ENCODE measurements around the gene DOCK10. TPM values are rescaled to one million over a fixed set of nuclear protein-coding genes. Genes with fewer than 3 reads are reported as not detected.

Gene DOCK10
- total and polyA plus RNA-seq, 4 donors, result 7.6 to 81.8 (median 42.6) TPM

- no peak for DNase-seq
- no peak overlapping the region for H3K27ac ChIP-seq (ENCODE audit: low read depth in 1 of 2, low read length in 2 of 2)
- intact Hi-C loops (cut with DNase I), result no loop called here
- no peaks in the 10 kb centered on the region for H3K27me3 ChIP-seq (ENCODE audit: control insufficient read depth in 1 of 2, insufficient read depth in 2 of 2, low read length in 1 of 2)
- ATAC-seq (ENCODE audit: low FRiP score), result no peak
- WGBS, 2 donors, result 89 to 91% methylated on average over 7 of the region's 7 CpGs
- H3K36me3 ChIP-seq (ENCODE audit: control insufficient read depth in 1 of 2, insufficient read depth in 2 of 2, low read length in 1 of 2), result peaks cover 4 to 6% of the 10 kb centered on the region in 2 donors
- H3K9me3 ChIP-seq (ENCODE audit: control insufficient read depth, low read length), result no peaks in the 10 kb centered on the region
- H3K4me1 ChIP-seq (ENCODE audit: control insufficient read depth in 1 of 2, insufficient read depth in 2 of 2, low read length in 2 of 2), result no peaks in the 10 kb centered on the region
- no peak overlapping the region for H3K4me3 ChIP-seq (ENCODE audit: low read length in 2 of 2)
These were observed 261.4 kb downstream of the DOCK10 start for GRCh38 chr2:224780823-224781222.

DNA sequence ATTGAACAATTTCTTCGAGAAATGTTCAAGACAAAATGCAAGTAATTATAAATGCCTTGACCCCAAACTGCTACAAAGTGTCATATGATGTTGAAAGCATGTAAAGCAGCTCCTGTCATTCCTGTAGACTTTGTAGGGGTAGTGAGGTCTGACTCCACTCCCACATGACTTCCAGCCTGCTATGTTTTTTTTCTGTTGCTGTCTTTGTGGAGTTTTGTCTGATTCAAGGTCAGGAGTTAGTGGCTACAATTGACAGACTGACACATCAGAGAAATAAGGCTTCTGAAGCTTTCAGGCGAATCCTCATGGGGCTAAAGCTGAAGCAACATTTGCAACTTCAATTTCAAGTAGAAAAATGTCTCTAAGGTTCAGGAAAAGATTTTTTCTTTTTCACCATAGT lies 262.2 kb downstream of the DOCK10 start:
- H3K36me3 ChIP-seq (ENCODE audit: control insufficient read depth in 1 of 2, insufficient read depth in 2 of 2, low read length in 1 of 2), result peaks cover 4 to 6% of the 10 kb centered on the region in 2 donors
- no peak overlapping the region for H3K4me3 ChIP-seq (ENCODE audit: low read length in 2 of 2)
- intact Hi-C loops (cut with DNase I), result no loop called here
- H3K9me3 ChIP-seq (ENCODE audit: control insufficient read depth, low read length), result no peaks in the 10 kb centered on the region
- no peak for ATAC-seq (ENCODE audit: low FRiP score)
- H3K4me1 ChIP-seq (ENCODE audit: control insufficient read depth in 1 of 2, insufficient read depth in 2 of 2, low read length in 2 of 2), result no peaks in the 10 kb centered on the region
- DNase-seq, result no peak
- WGBS, 2 donors, result 62 to 77% methylated on average over 2 of the region's 2 CpGs
- no peak overlapping the region for H3K27ac ChIP-seq (ENCODE audit: low read depth in 1 of 2, low read length in 2 of 2)
- H3K27me3 ChIP-seq (ENCODE audit: control insufficient read depth in 1 of 2, insufficient read depth in 2 of 2, low read length in 1 of 2), result no peaks in the 10 kb centered on the region

GRCh38 chr2:224778474-224778877 lies 263.8 kb downstream of the DOCK10 start:
- H3K4me3 ChIP-seq (ENCODE audit: low read length in 2 of 2), result no peak overlapping the region
- peaks cover 6 to 7% of the 10 kb centered on the region in 2 donors for H3K36me3 ChIP-seq (ENCODE audit: control insufficient read depth in 1 of 2, insufficient read depth in 2 of 2, low read length in 1 of 2)
- intact Hi-C loops (cut with DNase I), result loop anchor here in 1 of 2 donors (5.0 kb wide), 1 partner anchor 421 kb away; no protein-coding TSS in a partner anchor
- no peaks in the 10 kb centered on the region for H3K4me1 ChIP-seq (ENCODE audit: control insufficient read depth in 1 of 2, insufficient read depth in 2 of 2, low read length in 2 of 2)
- no peaks in the 10 kb centered on the region for H3K27me3 ChIP-seq (ENCODE audit: control insufficient read depth in 1 of 2, insufficient read depth in 2 of 2, low read length in 1 of 2)
- H3K27ac ChIP-seq (ENCODE audit: low read depth in 1 of 2, low read length in 2 of 2), result no peak overlapping the region
- H3K9me3 ChIP-seq (ENCODE audit: control insufficient read depth, low read length), result no peaks in the 10 kb centered on the region
- 33 to 37% methylated on average over 3 of the region's 3 CpGs for WGBS, 2 donors
- DNase-seq (no peak), ATAC-seq (ENCODE audit: low FRiP score) (no peak)

- no peak for ATAC-seq (ENCODE audit: low FRiP score)
- H3K27me3 ChIP-seq (ENCODE audit: control insufficient read depth in 1 of 2, insufficient read depth in 2 of 2, low read length in 1 of 2), result no peaks in the 10 kb centered on the region
- H3K27ac ChIP-seq (ENCODE audit: low read depth in 1 of 2, low read length in 2 of 2), result no peak overlapping the region
- DNase-seq, result no peak
- H3K4me1 ChIP-seq (ENCODE audit: control insufficient read depth in 1 of 2, insufficient read depth in 2 of 2, low read length in 2 of 2), result no peaks in the 10 kb centered on the region
- intact Hi-C loops (cut with DNase I), result loop anchor here in 1 of 2 donors (5.0 kb wide), 1 partner anchor 420 kb away; no protein-coding TSS in a partner anchor
- H3K4me3 ChIP-seq (ENCODE audit: low read length in 2 of 2), result no peak overlapping the region
- peaks cover 8 to 9% of the 10 kb centered on the region in 2 donors for H3K36me3 ChIP-seq (ENCODE audit: control insufficient read depth in 1 of 2, insufficient read depth in 2 of 2, low read length in 1 of 2)
- no peaks in the 10 kb centered on the region for H3K9me3 ChIP-seq (ENCODE audit: control insufficient read depth, low read length)
- 89 to 92% methylated on average over 3 of the region's 3 CpGs for WGBS, 2 donors
These were observed 264.7 kb downstream of the DOCK10 start for GRCh38 chr2:224777559-224777930.

DNA sequence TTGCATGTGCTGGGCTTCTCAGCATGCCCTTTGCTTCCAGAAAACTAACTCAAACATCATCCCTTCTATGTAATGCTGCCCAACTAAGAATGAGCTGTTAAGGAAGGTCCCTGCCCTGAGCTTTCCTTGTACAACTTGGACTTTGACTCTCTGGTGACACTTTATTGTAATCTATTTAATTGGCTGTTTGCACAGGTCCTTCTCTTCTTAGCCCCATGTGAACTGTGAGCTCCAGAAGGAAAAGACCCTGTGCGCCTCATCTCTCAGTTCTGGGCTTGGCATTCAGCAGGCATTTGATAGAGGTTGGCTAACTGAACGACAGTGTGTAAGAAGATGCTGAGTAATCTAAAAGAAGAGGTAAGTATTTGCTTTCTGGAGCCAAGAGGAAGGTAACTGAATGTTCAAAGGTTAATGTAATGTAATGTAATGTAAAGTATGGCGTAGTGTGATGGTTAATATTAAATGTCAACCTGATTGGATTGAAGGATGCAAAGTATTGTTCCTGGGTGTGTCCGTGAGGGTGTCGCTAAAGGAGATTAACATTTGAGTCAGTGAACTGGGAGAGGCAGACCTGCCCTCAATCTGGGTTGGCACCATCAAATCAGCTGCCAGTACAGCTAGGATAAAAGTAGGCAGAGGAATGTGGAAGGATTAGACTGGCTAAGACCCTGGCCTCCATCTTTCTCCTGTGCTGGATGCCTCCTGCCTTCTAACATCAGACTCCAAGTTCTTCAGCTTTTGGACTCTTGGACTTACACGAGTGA lies 265.3 kb downstream of the DOCK10 start:
- H3K9me3 ChIP-seq (ENCODE audit: control insufficient read depth, low read length), result no peaks in the 10 kb centered on the region
- WGBS, 2 donors, result 91% methylated on average over 6 of the region's 6 CpGs
- no peaks in the 10 kb centered on the region for H3K4me1 ChIP-seq (ENCODE audit: control insufficient read depth in 1 of 2, insufficient read depth in 2 of 2, low read length in 2 of 2)
- no peak overlapping the region for H3K27ac ChIP-seq (ENCODE audit: low read depth in 1 of 2, low read length in 2 of 2)
- H3K27me3 ChIP-seq (ENCODE audit: control insufficient read depth in 1 of 2, insufficient read depth in 2 of 2, low read length in 1 of 2), result no peaks in the 10 kb centered on the region
- DNase-seq (no peak), ATAC-seq (ENCODE audit: low FRiP score) (no peak)
- intact Hi-C loops (cut with DNase I), result loop anchor here in 1 of 2 donors (5.0 kb wide), 1 partner anchor 420 kb away; no protein-coding TSS in a partner anchor
- no peak overlapping the region for H3K4me3 ChIP-seq (ENCODE audit: low read length in 2 of 2)
- H3K36me3 ChIP-seq (ENCODE audit: control insufficient read depth in 1 of 2, insufficient read depth in 2 of 2, low read length in 1 of 2), result peaks cover 8 to 11% of the 10 kb centered on the region in 2 donors

GRCh38 chr2:224775647-224776046 lies 266.6 kb downstream of the DOCK10 start:
- Histone ChIP-seq H3K4me1 (ENCODE audit: control insufficient read depth in 1 of 2, insufficient read depth in 2 of 2, low read length in 2 of 2) (no peaks in the 10 kb centered on the region), H3K27me3 (ENCODE audit: control insufficient read depth in 1 of 2, insufficient read depth in 2 of 2, low read length in 1 of 2) (no peaks in the 10 kb centered on the region), H3K36me3 (ENCODE audit: control insufficient read depth in 1 of 2, insufficient read depth in 2 of 2, low read length in 1 of 2) (peaks cover 8 to 15% of the 10 kb centered on the region in 2 donors), H3K9me3 (ENCODE audit: control insufficient read depth, low read length) (no peaks in the 10 kb centered on the region), H3K27ac (ENCODE audit: low read depth in 1 of 2, low read length in 2 of 2) (no peak overlapping the region), H3K4me3 (ENCODE audit: low read length in 2 of 2) (no peak overlapping the region)
- DNase-seq (no peak), ATAC-seq (ENCODE audit: low FRiP score) (no peak)
- intact Hi-C loops (cut with DNase I), result loop anchor here in 1 of 2 donors (5.0 kb wide), 1 partner anchor 418 kb away; no protein-coding TSS in a partner anchor
- WGBS, 2 donors, result 89 to 92% methylated on average over 1 of the region's 1 CpG

- Histone ChIP-seq H3K36me3 (ENCODE audit: control insufficient read depth in 1 of 2, insufficient read depth in 2 of 2, low read length in 1 of 2) (peaks cover 8 to 23% of the 10 kb centered on the region in 2 donors), H3K9me3 (ENCODE audit: control insufficient read depth, low read length) (no peaks in the 10 kb centered on the region), H3K27me3 (ENCODE audit: control insufficient read depth in 1 of 2, insufficient read depth in 2 of 2, low read length in 1 of 2) (no peaks in the 10 kb centered on the region), H3K27ac (ENCODE audit: low read depth in 1 of 2, low read length in 2 of 2) (no peak overlapping the region), H3K4me1 (ENCODE audit: control insufficient read depth in 1 of 2, insufficient read depth in 2 of 2, low read length in 2 of 2) (no peaks in the 10 kb centered on the region), H3K4me3 (ENCODE audit: low read length in 2 of 2) (no peak overlapping the region)
- ATAC-seq (ENCODE audit: low FRiP score) (no peak), DNase-seq (no peak)
- intact Hi-C loops (cut with DNase I), result loop anchor here in 1 of 2 donors (5.0 kb wide), 1 partner anchor 417 kb away; no protein-coding TSS in a partner anchor
- WGBS, 2 donors, result 96 to 97% methylated on average over 15 of the region's 15 CpGs
These were observed 267.5 kb downstream of the DOCK10 start for GRCh38 chr2:224774735-224775134.

- intact Hi-C loops (cut with DNase I), result no loop called here
- Histone ChIP-seq H3K27ac (ENCODE audit: low read depth in 1 of 2, low read length in 2 of 2) (no peak overlapping the region), H3K36me3 (ENCODE audit: control insufficient read depth in 1 of 2, insufficient read depth in 2 of 2, low read length in 1 of 2) (peaks cover 11 to 24% of the 10 kb centered on the region in 2 donors), H3K4me3 (ENCODE audit: low read length in 2 of 2) (no peak overlapping the region), H3K9me3 (ENCODE audit: control insufficient read depth, low read length) (no peaks in the 10 kb centered on the region), H3K4me1 (ENCODE audit: control insufficient read depth in 1 of 2, insufficient read depth in 2 of 2, low read length in 2 of 2) (no peaks in the 10 kb centered on the region), H3K27me3 (ENCODE audit: control insufficient read depth in 1 of 2, insufficient read depth in 2 of 2, low read length in 1 of 2) (no peaks in the 10 kb centered on the region)
- 84 to 96% methylated on average over 1 of the region's 1 CpG for WGBS, 2 donors
- no peak for DNase-seq
- no peak for ATAC-seq (ENCODE audit: low FRiP score)
These were observed 269.8 kb downstream of the DOCK10 start for GRCh38 chr2:224772494-224772893.

DNA sequence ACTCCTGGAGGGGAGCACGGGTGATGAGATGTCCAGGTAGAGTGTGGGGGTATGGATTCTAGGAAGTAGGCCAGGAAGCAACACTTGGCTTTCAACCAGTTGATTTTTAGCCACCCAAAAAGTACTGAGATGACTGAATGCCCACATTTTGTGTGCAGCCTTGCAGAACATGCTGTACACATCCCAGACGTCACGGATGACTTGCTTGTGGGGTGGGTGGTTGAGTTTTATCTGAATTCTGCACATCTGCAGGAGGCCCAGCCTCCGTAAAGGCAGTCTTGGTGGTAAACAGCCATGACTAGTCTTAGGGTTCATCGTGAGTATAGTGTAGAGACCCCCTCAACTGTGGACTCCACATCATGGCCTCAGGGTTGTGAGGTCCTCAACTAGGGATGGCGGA lies 272.8 kb downstream of the DOCK10 start:
- DNase-seq (no peak), ATAC-seq (ENCODE audit: low FRiP score) (no peak)
- Histone ChIP-seq H3K27me3 (ENCODE audit: control insufficient read depth in 1 of 2, insufficient read depth in 2 of 2, low read length in 1 of 2) (no peaks in the 10 kb centered on the region), H3K36me3 (ENCODE audit: control insufficient read depth in 1 of 2, insufficient read depth in 2 of 2, low read length in 1 of 2) (peaks cover 7 to 21% of the 10 kb centered on the region in 2 donors), H3K4me3 (ENCODE audit: low read length in 2 of 2) (no peak overlapping the region), H3K27ac (ENCODE audit: low read depth in 1 of 2, low read length in 2 of 2) (no peak overlapping the region), H3K4me1 (ENCODE audit: control insufficient read depth in 1 of 2, insufficient read depth in 2 of 2, low read length in 2 of 2) (no peaks in the 10 kb centered on the region), H3K9me3 (ENCODE audit: control insufficient read depth, low read length) (no peaks in the 10 kb centered on the region)
- WGBS, 2 donors, result 97 to 98% methylated on average over 6 of the region's 6 CpGs
- intact Hi-C loops (cut with DNase I), result no loop called here

All from aorta (tissue), 5 donors.